Peyer's patch (tissue), 4 donors: ENCODE measurements around the gene KCNMA1. TPM values are rescaled to one million over a fixed set of nuclear protein-coding genes. Genes with fewer than 3 reads are reported as not detected.

Experiments used
- DNase-seq, 3 donors: peaks; one replicate each; pipeline ENCODE4 v3.0.0-alpha.2; 2017 to 2019
- H3K27ac ChIP-seq, 4 donors: fragments of 200-600 bp; sonication (generic); one replicate each; pipeline ENCODE4 v1.5.1; 2016 to 2019
- H3K27me3 ChIP-seq, 2 donors: fragments of 200-600 bp; sonication (generic); one replicate each; pipeline ENCODE4 v1.5.1; 2019
- H3K36me3 ChIP-seq, 3 donors: fragments of 200-600 bp; sonication (generic); one replicate each; pipeline ENCODE4 v1.5.1; 2016 to 2019
- H3K4me1 ChIP-seq, 4 donors: fragments of 200-600 bp; sonication (generic); one replicate each; pipeline ENCODE4 v1.5.1; 2016 to 2019
- H3K4me3 ChIP-seq, 4 donors: fragments of 200-600 bp; sonication (generic); 1 replicate in 3 of 4; 2 replicates in 1 of 4; pipeline ENCODE4 v1.5.1; 2016 to 2019; ENCODE audit warnings: mild to moderate bottlenecking in 1 of 4
- H3K9me3 ChIP-seq, 4 donors: fragments of 200-600 bp; sonication (generic); one replicate each; pipeline ENCODE4 v1.5.1; 2016 to 2019; ENCODE audit warnings: mild to moderate bottlenecking in 1 of 4
- CTCF ChIP-seq, 6 experiments: fragments of 450-650 bp in 4 of 6; fragments of 200-600 bp in 2 of 6; sonication (generic) in 1 of 6; IDR thresholded peaks; one replicate each; pipeline ENCODE4 v1.5.1; 2017 to 2019; ENCODE audit warnings: antibody characterized with exemption in 6 of 6, mild to moderate bottlenecking in 3 of 6, moderate library complexity in 1 of 6
- POLR2A ChIP-seq, 2 donors: fragments of 450-650 bp; IDR thresholded peaks; one replicate each; pipeline ENCODE4 v1.5.1; 2017; ENCODE audit warnings: antibody characterized with exemption in 2 of 2, mild to moderate bottlenecking in 2 of 2, moderate library complexity in 2 of 2
- total RNA-seq, 4 donors: library from RNA; depleted of rRNA; stranded (reverse); fragments of >200 nt; gene quantifications; one replicate each; pipeline ENCODE4 v1.1.0, GENCODE V29; 2016

Gene KCNMA1
- total RNA-seq, 4 donors from 2014 or later: 17.8 to 29.1 (median 23.9) TPM

GRCh38 chr10:77398986-77399755 is 238.4 kb downstream of the KCNMA1 start:
- H3K27ac ChIP-seq: no peak overlapping the region
- DNase-seq: no peak
- H3K4me3 ChIP-seq: no peak overlapping the region
- no peaks in the 10 kb centered on the region for H3K4me1 ChIP-seq
- no peaks in the 10 kb centered on the region for H3K27me3 ChIP-seq
- H3K9me3 ChIP-seq: no peaks in the 10 kb centered on the region
- no peak for TF ChIP-seq POLR2A (IDR thresholded peaks at IDR 0.05)
- TF ChIP-seq CTCF (IDR thresholded peaks at IDR 0.05): no peak
- H3K36me3 ChIP-seq: no peaks in the 10 kb centered on the region

GRCh38 chr10:77398558-77398957 is 239.1 kb downstream of the KCNMA1 start:
- no peak overlapping the region for H3K4me3 ChIP-seq
- TF ChIP-seq CTCF (IDR thresholded peaks at IDR 0.05) (no peak), POLR2A (IDR thresholded peaks at IDR 0.05) (no peak)
- H3K9me3 ChIP-seq: no peaks in the 10 kb centered on the region
- H3K27ac ChIP-seq: no peak overlapping the region
- no peak for DNase-seq
- no peaks in the 10 kb centered on the region for H3K27me3 ChIP-seq
- H3K36me3 ChIP-seq: no peaks in the 10 kb centered on the region
- no peaks in the 10 kb centered on the region for H3K4me1 ChIP-seq

GRCh38 chr10:77397103-77397502 is 240.5 kb downstream of the KCNMA1 start:
- H3K4me3 ChIP-seq: no peak overlapping the region
- DNase-seq: no peak
- no peaks in the 10 kb centered on the region for H3K4me1 ChIP-seq
- H3K27me3 ChIP-seq: no peaks in the 10 kb centered on the region
- no peak overlapping the region for H3K27ac ChIP-seq
- no peaks in the 10 kb centered on the region for H3K9me3 ChIP-seq
- no peaks in the 10 kb centered on the region for H3K36me3 ChIP-seq
- TF ChIP-seq POLR2A (IDR thresholded peaks at IDR 0.05) (no peak), CTCF (IDR thresholded peaks at IDR 0.05) (no peak)

- H3K4me3 ChIP-seq: no peak overlapping the region
- no peak for DNase-seq
- no peaks in the 10 kb centered on the region for H3K27me3 ChIP-seq
- no peaks in the 10 kb centered on the region for H3K9me3 ChIP-seq
- no peaks in the 10 kb centered on the region for H3K4me1 ChIP-seq
- H3K27ac ChIP-seq: no peak overlapping the region
- TF ChIP-seq POLR2A (IDR thresholded peaks at IDR 0.05) (no peak), CTCF (IDR thresholded peaks at IDR 0.05) (no peak)
- no peaks in the 10 kb centered on the region for H3K36me3 ChIP-seq
These were observed 241.3 kb downstream of the KCNMA1 start for GRCh38 chr10:77396290-77396689.

- Histone ChIP-seq H3K4me1 (no peaks in the 10 kb centered on the region), H3K27ac (no peak overlapping the region), H3K4me3 (no peak overlapping the region), H3K27me3 (no peaks in the 10 kb centered on the region), H3K36me3 (no peaks in the 10 kb centered on the region), H3K9me3 (no peaks in the 10 kb centered on the region)
- DNase-seq: no peak
- TF ChIP-seq CTCF (IDR thresholded peaks at IDR 0.05): no peak
- no peak for TF ChIP-seq POLR2A (IDR thresholded peaks at IDR 0.05)
These were observed 243.6 kb downstream of the KCNMA1 start for GRCh38 chr10:77393821-77394501.
